GF-D8 (cell line): ENCODE data around the gene TPRX2.
"Not testable (repeated sequence)": the region's sequence is repeated elsewhere in the genome, so short reads cannot be mapped to it uniquely, and the experiment has no call there.

Source experiments
- DNase-seq: peaks from one replicate; lab custom pipeline; 2025; lab: John Stamatoyannopoulos, UW

TPRX2 gene, protein sequence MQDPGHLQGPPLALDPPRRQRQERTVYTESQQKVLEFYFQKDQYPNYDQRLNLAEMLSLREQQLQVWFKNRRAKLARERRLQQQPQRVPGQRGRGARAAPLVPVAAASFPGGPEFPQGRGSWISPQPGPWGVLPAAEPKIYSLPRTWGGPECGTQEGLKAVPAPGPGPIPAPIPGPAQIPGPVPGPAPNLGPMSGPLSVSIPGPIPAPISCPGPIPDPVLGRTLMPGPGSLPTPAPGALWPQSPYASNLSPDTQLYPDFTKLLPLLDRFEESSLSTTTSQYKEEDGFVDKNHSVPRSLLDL

DNA sequence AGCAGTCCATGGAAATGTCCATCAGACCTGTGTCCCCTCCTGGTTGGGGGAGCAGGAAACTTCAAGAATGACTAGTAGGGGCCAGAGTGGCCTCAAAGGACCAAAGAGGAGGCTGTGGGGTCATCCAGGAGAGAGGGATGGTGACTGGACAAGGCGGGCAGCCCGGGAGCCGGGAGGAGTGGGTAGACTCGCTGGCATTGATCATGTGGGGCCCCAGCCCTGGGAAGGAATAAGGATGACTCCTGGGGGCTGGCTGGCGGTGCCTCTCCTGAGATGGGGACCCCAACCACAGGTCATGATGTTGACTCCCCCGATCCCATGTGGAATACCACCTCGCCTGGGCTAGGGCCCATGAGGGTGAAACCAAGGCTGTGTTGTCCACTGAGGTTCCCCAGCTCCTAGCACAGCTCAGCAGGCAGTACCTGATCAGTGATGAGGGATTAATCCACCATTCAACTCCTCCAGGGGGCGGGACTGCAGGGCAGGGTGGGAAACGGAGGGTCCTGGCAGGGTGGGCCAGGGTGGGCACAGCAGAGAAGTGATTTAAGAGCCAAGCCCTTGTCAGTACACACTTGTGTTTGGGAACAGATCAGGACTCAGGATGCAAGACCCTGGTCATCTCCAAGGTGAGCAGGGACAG lies at the start of gene TPRX2:
TSS of gene TPRX2 (plus strand) at position 590 of the 640 bp plus-strand sequence. CDS start at position 602, 12 bp downstream.
- not testable (repeated sequence) for DNase-seq

DNA sequence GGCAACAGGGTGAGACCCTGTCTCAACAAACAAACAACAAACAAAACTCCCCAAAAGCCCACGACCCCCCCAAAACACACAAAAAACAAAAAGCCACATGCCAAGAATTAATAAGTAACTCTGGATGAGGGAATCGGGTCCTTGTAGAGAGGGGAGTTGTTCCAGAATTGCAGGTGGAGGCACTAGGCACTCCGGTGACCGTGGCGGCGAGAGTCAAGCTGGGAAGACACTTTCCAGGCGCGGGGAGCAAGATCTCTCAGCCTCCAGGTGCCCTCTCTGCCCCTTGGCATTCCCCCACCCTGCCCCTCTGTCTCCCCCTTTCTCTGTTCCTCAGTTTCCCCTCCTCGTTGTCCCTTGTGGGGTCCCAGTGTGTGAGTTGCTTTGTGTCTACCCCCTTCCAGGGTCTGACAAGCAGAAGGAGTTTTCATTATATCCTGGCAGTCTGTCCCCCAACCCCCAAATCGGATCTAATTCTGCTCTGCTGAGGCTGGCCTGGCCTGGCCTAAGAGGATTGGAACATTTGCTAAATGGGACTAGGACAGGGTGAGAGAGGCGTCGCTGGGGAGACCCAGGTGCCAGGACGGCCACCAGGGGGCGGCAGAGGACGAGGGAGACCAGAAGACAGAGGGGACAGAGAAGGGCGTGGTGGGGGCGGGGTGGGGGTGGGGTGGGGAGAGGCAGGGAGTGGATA lies 45.6 kb upstream of the TPRX2 start:
- no peak for DNase-seq

DNA sequence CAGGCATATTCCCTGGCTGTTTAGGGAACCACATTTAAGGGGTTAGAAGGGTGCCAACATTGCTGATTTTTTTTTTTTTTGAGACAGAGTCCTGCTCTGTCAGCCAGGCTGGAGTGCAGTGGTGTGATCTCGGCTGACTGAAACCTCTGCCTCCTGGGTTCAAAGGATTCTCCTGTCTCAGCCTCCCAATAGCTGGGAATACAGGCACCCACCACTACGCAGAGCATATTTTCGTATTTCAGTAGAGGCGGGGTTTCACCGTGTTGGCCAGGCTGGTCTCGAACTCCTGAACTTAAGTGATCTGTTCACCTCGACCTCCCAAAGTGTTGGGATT lies 45.1 kb upstream of the TPRX2 start:
- DNase-seq = no peak

DNA sequence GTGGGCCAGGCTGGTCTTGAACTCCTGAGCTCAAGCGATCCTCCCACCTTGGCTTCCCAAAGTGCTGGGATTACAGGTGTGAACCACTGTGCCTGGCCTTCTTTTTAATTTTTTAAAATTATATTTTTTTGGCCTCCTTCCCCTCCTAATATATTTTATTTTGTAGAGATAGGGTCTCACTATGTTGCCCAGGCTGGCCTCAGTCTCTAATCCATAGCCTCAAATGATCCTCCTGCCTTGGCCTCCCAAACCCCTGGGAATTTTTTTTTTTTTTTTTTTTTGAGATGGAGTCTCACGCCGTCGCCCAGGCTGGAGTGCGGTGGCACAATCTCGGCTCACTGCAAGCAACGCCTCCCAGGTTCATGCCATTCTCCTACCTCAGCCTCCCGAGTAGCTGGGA lies 42.8 kb upstream of the TPRX2 start:
- DNase-seq = not testable (repeated sequence)

DNA sequence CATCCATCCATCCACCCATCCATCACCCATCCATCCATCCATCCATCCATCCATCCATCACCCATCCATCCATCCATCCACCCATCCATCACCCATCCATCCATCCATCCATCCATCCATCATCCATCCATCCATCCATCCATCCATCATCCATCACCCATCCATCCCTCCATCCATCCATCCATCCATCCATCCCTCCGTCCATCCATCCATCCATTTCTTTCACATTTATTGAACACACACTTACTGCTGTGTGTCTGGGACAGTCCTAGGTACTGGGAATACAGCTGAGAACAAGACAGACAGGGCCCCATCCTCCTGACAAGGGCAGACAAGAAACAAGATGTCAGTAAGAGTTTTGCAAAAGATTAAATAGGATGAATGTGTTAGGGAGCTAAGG lies 40.8 kb upstream of the TPRX2 start:
- DNase-seq = not testable (repeated sequence)

DNA sequence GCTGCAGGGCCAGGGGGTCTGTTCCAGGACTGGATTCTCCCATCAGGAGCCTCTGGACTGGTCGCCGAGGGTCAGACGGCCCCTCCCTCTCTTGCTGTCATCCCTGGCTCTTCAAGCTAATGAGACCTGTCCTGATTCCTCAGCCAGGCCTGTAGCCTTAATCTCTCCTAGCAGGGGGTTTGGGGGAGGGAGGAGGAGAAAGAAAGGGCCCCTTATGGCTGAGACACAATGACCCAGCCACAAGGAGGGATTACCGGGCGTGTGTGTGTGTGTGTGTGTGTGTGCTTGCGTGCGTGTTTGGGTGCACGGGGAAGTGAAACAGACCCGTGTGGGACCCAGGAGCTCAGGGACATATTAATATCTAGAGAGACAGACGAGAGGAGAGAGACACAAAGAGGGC lies 39.2 kb upstream of the TPRX2 start:
- no peak for DNase-seq

DNA sequence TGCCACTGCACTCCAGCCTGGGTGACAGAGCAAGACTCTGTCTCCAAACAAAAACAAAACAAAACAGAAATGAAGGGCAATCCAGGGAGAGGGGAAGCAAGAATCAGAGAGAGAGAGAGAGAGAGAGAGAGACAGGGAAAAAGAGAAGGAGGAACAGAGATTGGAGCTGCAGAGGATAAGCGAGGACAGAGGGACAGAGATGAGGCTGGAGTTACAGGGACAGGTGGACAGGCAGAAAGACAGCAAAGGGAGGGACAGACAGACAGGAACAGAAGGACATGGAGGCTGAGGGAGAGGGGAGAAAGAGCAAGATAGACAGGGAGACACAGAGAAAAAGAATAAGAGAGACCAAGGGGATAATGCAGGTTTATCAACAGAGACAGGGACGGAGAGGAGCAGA lies 38.6 kb upstream of the TPRX2 start:
- DNase-seq = no peak

DNA sequence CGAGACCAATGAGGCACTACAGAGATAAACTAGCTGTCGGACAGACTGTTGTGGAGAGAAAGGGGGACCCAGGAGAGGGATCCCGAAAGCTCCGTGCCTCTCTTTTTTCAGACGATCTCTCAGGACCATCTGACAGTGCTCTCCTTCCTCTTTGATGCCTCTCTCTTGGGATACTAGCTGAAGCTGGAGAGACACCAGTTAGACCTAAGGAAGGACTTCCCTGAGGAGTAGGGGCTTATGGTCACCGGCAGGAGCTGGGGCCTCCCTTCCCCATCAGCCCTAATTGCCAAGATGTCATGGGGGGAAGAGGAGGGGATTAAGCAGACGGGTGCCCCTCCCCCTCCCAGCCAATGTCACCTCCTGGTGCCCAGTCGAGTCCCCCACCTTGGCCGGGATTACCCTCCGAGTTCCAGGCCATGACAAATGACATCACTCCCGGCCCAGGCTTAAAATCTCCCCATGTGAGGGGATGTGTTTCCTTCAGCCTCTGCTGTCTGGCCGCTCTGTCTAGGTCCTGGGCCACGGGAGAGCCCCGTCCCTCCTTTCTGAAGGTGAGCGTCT lies 37.5 kb upstream of the TPRX2 start, which contains the start of gene CRX:
TSS of gene CRX (plus strand) at position 478 of the 561 bp plus-strand sequence. CDS start 12,507 bp downstream, outside the sequence.
- no peak for DNase-seq

DNA sequence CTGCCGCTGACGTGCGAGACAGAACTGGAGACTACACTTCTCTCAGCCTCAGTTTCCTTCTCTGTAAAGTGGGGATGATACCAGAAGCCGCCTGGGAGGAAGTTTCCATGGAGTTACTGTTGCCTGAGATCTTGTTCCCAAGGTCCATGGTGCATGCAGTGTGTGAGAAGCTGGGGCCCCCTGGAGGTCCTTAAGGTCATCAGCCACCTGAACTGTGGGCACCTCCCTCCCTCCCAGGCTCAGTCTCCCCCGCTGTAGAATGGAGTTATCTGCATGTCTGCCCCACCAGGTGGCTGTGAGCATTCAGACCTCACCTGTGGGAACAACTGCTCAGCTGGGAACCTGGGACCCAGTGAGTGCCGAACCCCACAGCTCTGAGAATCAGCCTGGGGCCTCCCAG lies 34.6 kb upstream of the TPRX2 start:
- no peak for DNase-seq

DNA sequence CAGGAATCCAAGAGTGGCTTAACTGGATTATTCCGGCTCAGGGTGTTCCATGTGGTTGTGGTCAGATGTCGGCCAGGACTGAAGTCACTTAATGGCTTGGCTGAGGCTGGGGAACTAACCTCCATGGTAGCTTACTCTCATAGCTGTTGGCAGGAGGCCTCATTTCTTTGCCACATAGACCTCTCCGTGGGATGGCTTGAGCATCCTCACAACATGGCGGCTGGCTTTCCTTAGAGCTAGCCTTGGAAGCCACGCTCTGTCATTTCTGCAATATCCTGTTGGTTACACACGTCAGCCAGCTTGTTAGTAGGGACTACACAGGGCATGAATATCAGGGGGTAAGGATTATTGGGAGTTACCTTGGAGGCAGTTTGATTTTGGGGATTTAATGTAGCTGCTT lies 32.2 kb upstream of the TPRX2 start:
- DNase-seq = no peak

DNA sequence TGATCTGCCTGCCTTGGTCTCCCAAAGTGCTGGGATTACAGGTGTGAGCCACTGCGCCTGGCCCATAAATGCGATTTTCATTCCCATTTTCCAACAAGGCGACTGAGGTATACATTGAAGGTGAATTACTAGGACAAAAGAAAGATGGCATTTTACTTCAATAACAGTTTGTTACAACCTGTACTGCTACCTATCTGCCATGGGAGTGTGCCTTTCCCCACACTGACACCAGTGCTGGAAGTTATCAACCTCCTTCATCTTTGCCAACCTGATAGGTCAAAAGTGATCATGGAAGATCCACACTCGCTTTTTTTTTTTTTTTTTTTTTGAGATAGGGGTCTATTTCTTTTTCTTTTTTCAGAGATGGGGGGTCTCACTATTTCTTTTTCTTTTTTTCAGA lies 26.3 kb upstream of the TPRX2 start:
- DNase-seq = no peak

DNA sequence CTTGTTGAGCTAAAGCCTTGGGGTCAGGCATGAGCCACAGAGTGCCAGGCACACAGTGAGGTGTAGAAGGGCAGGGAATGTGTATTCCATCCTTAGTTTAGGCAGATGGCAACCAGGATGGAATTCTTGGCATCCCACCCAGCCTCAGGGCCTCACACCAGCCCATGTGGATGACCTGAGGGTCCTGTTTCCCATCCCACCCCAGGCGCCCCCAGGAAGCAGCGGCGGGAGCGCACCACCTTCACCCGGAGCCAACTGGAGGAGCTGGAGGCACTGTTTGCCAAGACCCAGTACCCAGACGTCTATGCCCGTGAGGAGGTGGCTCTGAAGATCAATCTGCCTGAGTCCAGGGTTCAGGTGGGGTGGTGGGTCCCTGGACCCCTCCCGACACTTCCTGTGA lies 23.0 kb upstream of the TPRX2 start:
- DNase-seq = no peak

DNA sequence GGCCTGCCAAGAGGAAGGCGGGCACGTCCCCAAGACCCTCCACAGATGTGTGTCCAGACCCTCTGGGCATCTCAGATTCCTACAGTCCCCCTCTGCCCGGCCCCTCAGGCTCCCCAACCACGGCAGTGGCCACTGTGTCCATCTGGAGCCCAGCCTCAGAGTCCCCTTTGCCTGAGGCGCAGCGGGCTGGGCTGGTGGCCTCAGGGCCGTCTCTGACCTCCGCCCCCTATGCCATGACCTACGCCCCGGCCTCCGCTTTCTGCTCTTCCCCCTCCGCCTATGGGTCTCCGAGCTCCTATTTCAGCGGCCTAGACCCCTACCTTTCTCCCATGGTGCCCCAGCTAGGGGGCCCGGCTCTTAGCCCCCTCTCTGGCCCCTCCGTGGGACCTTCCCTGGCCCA lies 19.6 kb upstream of the TPRX2 start:
- no peak for DNase-seq

DNA sequence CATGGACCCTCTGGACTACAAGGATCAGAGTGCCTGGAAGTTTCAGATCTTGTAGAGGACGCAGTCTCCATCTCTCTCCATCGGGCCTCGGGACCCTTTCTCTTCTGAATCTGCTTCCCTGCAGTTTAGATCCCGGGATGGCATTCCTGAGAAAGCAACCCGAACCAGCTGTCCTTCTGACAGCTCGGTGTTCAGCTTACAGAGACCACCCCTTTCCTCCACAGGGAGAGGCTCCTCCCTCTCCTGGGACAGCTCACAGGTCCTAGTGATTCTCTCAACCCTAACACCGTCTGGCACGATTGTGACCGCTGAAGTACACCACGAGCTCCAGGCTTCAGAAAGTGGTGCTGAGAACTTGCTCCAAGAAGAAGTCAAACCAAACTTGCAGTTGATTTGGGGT lies 19.1 kb upstream of the TPRX2 start:
- DNase-seq = no peak

DNA sequence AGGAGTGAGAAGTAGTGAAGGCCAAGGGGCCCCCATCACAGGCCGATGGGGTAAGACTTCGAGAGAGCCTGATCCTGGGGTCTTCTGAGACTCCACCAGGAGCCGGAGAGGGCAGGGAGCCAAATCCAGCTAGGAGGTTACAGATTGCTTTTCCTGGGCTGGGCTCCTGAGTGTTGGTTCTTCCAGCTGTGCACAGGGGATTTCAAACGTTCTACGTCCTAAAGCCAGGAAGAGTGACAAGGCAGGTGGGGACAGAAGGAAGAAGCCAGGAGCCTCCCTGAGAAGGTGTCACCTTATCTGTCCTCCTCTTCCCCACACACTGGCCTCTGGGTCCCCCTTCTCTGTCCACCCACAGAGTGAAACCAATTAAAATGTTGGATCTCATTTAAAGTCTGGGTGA lies 16.1 kb upstream of the TPRX2 start:
- no peak for DNase-seq

DNA sequence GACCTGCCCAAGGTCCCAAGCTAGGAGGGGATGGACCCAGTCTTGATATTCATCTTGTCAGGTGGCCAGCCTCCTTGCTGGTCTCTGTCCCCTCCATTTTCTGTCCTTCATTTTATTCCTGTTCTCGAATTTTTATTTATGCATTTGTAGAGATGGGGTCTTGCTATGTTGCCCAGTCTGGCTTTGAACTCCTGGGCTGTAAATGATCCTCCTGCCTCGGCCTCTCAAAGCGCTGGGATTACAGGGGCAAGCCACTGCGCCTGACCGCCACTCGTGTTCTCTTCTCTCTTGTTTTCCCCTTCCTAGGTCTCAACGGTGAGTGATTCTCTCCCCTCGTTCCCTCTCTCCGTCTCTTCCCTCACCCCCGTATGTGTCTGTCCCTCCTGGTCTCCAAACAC lies 10.6 kb upstream of the TPRX2 start:
- DNase-seq = no peak

DNA sequence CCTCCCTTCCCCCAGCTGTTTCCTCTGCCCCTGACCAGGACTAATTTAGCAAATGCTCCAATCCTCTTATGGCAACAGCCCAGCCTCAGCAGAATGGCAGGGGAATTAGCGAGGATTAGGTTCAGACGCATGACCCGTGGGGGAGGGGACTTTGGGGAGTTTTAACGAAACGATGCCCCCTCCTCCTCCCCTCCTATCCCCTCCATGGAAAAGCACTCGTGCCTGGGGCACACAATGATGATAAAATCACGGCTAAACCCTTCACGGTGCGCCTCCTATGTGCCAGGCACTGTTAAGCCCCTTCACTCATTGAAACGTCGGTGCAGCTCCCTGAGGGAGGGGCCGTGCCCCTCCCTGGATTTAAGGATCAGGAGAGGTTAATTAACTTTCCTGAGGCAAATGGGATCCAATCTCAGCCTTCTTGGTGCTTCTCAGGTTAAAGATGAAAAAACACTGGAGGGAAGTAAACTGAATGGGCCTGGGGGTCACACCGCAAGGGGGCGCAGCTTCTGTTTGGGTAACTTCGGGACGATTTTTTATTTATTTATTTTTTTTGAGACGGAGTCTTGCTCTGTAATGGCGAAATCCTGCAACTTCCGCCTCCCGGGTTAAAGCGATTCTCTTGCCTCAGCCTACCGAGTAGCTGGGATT lies 10.1 kb upstream of the TPRX2 start:
- DNase-seq = no peak

DNA sequence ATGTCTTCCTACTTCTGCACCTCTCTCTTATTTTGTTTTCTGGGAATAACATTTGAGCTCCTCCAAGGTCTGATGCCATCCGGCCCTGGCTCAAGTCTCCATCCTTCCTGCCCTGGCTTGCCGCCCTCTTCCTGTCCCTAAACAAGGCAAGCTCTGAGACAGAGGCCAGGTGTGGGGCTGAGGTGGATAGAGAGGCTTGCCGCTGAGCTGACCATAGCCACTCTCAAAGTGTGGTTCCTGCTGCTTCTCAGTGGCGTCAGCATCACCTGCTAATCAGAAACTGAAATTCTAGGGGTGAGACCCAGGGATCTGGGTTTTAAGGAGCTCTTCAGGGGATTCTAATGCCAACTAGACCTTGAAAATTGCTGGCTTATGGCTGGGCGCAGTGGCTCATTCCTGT lies 6.0 kb upstream of the TPRX2 start:
- DNase-seq = no peak

DNA sequence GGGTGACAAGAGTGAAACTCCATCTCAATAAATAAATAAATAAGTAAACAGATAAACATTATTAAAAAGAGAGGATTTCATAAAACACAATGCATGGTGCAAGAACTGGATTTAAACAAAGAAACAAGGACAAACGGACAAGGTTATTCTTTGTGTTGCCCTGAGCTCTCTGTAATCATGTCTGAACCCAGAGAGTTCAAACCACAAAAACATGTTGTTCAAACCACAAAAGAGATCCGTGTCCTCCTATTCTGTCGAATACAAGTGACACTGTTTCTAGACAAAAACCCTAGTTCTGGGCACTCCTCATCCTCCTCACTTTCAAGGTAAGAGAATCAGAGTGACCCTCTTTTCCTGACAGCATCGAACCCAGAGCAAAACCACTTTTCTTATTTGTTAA lies 4.6 kb upstream of the TPRX2 start:
- DNase-seq = no peak

DNA sequence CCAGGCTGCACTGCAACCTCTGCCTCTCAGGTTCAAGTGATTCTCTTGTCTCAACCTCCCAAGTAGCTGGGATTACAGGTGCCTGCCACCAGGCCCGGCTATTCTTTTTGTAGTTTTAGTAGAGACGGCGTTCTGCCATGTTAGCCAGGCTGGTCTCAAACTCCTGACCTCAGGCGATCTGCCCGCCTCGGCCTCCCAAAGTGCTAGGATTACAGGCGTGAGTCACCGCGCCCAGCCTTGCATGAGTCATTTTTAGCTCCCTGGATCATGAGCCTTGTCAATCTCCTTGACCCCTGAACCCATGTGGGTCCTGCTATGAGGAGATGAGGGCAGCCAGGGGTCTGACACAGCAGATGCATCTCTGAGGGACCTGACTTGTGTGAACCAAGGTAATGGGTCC lies 804 bp upstream of the TPRX2 start:
- not testable (repeated sequence) for DNase-seq

DNA sequence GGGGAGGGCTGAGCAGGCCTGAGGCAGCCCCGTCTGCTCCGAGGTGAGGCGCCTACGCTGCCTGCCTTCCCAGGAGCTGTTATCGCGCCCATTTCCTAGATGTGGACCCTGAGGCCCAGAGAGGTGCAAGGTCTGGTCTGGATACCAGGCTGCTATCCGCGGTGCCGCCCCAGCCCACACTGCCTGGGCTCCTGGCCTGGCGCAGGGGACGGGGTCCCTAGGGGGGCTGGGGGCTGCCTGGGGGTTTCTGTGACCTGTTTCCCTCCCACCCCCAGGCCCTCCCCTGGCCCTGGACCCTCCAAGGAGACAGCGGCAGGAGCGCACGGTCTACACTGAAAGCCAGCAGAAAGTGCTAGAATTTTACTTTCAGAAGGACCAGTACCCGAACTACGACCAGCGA lies 803 bp downstream of the TPRX2 start:
- not testable (repeated sequence) for DNase-seq

DNA sequence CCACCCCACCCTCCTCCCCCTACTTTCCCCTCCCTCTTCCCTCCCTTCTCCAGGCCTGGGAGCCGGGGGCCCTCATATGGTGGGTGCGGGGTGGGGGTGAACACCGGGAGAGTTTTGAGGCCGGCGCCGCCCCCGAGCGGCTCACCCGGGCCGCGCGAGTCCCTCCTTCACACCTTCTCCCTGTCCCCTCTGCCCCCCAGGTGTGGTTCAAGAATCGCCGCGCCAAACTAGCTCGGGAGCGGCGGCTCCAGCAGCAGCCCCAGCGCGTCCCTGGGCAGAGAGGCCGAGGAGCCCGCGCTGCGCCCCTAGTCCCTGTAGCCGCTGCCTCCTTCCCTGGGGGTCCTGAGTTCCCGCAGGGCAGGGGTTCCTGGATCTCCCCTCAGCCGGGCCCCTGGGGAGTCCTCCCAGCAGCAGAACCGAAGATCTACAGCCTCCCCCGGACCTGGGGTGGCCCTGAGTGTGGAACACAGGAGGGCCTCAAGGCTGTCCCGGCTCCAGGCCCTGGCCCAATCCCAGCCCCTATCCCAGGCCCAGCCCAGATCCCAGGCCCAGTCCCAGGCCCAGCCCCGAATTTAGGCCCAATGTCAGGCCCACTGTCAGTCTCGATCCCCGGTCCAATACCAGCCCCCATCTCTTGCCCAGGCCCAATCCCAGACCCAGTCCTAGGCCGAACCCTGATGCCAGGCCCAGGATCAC lies 1.7 kb downstream of the TPRX2 start:
- no peak for DNase-seq
